ENCODE data around the gene PSMA7. TPM values are rescaled to one million over a fixed set of nuclear protein-coding genes. Genes with fewer than 3 reads are reported as not detected.

Gene PSMA7
- total and polyA plus RNA-seq, 4 donors, result 109 to 342 (median 196) TPM

GRCh38 chr20:62151835-62152364, 8.7 kb upstream of the PSMA7 start:
- Histone ChIP-seq H3K36me3 (ENCODE audit: control insufficient read depth in 4 of 4, insufficient read depth in 3 of 4, low read depth in 1 of 4, low read length in 3 of 4) (peaks cover 0 to 5% (median 1%) of the 10 kb centered on the region in 4 donors), H3K4me3 (ENCODE audit: low read depth in 1 of 3, low read length in 3 of 3) (no peak overlapping the region), H3K4me1 (ENCODE audit: control insufficient read depth in 4 of 4, insufficient read depth in 4 of 4, low read length in 3 of 4) (peaks cover 15 to 72% (median 63%) of the 10 kb centered on the region in 4 donors), H3K27me3 (ENCODE audit: control insufficient read depth in 4 of 4, insufficient read depth in 4 of 4, low read length in 3 of 4) (no peaks in the 10 kb centered on the region), H3K9me3 (ENCODE audit: control insufficient read depth in 4 of 4, low read length in 3 of 4) (no peaks in the 10 kb centered on the region), H3K27ac (ENCODE audit: low read depth in 1 of 2, low read length in 2 of 2) (no peak overlapping the region), H3K9ac (ENCODE audit: low read depth in 1 of 2, low read length in 2 of 2) (no peak overlapping the region)
- no peak for DNase-seq (ENCODE audit: low spot score)
- TF ChIP-seq EGR1 (IDR thresholded peaks at IDR 0.05; ENCODE audit: low read depth in 2 of 2) (no peak), NR2F2 (IDR thresholded peaks at IDR 0.05) (no peak), ZBTB33 (IDR thresholded peaks at IDR 0.05) (no peak), MAX (IDR thresholded peaks at IDR 0.05) (no peak)
- 90% methylated on average over 23 of the region's 23 CpGs for WGBS

GRCh38 chr20:62151225-62151624, 8.0 kb upstream of the PSMA7 start:
- no peaks in the 10 kb centered on the region for H3K9me3 ChIP-seq (ENCODE audit: control insufficient read depth in 4 of 4, low read length in 3 of 4)
- H3K36me3 ChIP-seq (ENCODE audit: control insufficient read depth in 4 of 4, insufficient read depth in 3 of 4, low read depth in 1 of 4, low read length in 3 of 4), result peaks cover 0 to 5% (median 1%) of the 10 kb centered on the region in 4 donors
- H3K4me1 ChIP-seq (ENCODE audit: control insufficient read depth in 4 of 4, insufficient read depth in 4 of 4, low read length in 3 of 4), result peaks cover 17 to 71% (median 61%) of the 10 kb centered on the region in 4 donors
- 92% methylated on average over 11 of the region's 11 CpGs for WGBS
- no peak overlapping the region for H3K4me3 ChIP-seq (ENCODE audit: low read depth in 1 of 3, low read length in 3 of 3)
- H3K27ac ChIP-seq (ENCODE audit: low read depth in 1 of 2, low read length in 2 of 2), result no peak overlapping the region
- H3K27me3 ChIP-seq (ENCODE audit: control insufficient read depth in 4 of 4, insufficient read depth in 4 of 4, low read length in 3 of 4), result no peaks in the 10 kb centered on the region
- peak overlapping the region in 1 of 2 donors; percentile 6 for H3K9ac ChIP-seq (ENCODE audit: low read depth in 1 of 2, low read length in 2 of 2)
- no peak for DNase-seq (ENCODE audit: low spot score)
- TF ChIP-seq FOXA1 (IDR thresholded peaks at IDR 0.05) (no peak), YY1 (IDR thresholded peaks at IDR 0.05) (no peak), EGR1 (IDR thresholded peaks at IDR 0.05; ENCODE audit: low read depth in 2 of 2) (no peak), ZBTB33 (IDR thresholded peaks at IDR 0.05) (no peak), NR2F2 (IDR thresholded peaks at IDR 0.05) (no peak), REST (IDR thresholded peaks at IDR 0.05) (no peak), FOXA2 (IDR thresholded peaks at IDR 0.05) (no peak), ATF3 (IDR thresholded peaks at IDR 0.05) (no peak), JUND (IDR thresholded peaks at IDR 0.05) (no peak)

Measured in liver (tissue), 9 donors.